ENCODE results near the gene S100A2.

DNA sequence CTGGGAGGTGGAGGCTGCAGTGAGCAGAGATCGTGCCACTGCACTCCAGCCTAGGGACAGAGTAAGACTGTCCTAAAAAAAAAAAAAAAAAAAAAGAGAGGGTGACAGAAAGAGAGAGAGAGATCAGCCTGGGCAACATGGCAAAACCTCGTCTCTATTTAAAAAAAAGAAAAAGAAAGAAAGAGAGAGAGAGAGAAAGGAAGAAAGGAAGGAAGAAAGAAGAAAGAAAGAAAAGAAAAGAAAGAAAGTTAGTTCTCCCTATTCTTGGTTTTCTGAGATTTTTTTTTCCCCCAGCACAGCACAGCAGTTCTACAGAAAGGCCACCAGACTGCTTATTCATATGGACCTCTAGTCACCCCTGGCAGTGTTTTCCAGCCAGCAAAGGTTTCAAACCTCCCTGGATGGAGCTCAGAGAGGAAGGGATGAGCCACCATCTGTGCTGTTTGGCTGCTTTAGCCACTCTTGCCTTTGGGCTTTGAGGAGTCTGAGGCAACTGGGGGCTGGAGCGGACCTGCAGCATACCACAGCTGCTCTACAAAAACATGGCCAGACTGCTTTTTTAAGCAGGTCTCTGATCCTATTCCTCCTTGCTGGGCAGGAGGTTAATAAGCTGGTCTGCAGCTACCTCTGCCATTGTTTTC lies 40.4 kb downstream of the S100A2 start:
- TF ChIP-seq, protein P1, sequence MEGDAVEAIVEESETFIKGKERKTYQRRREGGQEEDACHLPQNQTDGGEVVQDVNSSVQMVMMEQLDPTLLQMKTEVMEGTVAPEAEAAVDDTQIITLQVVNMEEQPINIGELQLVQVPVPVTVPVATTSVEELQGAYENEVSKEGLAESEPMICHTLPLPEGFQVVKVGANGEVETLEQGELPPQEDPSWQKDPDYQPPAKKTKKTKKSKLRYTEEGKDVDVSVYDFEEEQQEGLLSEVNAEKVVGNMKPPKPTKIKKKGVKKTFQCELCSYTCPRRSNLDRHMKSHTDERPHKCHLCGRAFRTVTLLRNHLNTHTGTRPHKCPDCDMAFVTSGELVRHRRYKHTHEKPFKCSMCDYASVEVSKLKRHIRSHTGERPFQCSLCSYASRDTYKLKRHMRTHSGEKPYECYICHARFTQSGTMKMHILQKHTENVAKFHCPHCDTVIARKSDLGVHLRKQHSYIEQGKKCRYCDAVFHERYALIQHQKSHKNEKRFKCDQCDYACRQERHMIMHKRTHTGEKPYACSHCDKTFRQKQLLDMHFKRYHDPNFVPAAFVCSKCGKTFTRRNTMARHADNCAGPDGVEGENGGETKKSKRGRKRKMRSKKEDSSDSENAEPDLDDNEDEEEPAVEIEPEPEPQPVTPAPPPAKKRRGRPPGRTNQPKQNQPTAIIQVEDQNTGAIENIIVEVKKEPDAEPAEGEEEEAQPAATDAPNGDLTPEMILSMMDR (IDR thresholded peaks at IDR 0.05), result no peak
- no peak for TF ChIP-seq POLR2A (IDR thresholded peaks at IDR 0.05)
- no peak for TF ChIP-seq EP300 (IDR thresholded peaks at IDR 0.05)
